Vagina (tissue), 2 donors: ENCODE data around the gene SRCIN1.

Experiments used
- POLR2A ChIP-seq, 2 donors: fragments of 450-650 bp; IDR thresholded peaks; one replicate each; pipeline ENCODE4 v1.6.1; 2017; ENCODE audit warnings: antibody characterized with exemption in 2 of 2, mild to moderate bottlenecking in 2 of 2, moderate library complexity in 2 of 2
- TF ChIP-seq, protein P1 (sequence below), 3 experiments: fragments of 450-650 bp in 2 of 3; fragments of 200-600 bp in 1 of 3; sonication (generic) in 1 of 3; IDR thresholded peaks; one replicate each; pipeline ENCODE4 v1.5.1; 2017 to 2019; ENCODE audit warnings: antibody characterized with exemption in 3 of 3, mild to moderate bottlenecking in 2 of 3, moderate library complexity in 2 of 3

DNA sequence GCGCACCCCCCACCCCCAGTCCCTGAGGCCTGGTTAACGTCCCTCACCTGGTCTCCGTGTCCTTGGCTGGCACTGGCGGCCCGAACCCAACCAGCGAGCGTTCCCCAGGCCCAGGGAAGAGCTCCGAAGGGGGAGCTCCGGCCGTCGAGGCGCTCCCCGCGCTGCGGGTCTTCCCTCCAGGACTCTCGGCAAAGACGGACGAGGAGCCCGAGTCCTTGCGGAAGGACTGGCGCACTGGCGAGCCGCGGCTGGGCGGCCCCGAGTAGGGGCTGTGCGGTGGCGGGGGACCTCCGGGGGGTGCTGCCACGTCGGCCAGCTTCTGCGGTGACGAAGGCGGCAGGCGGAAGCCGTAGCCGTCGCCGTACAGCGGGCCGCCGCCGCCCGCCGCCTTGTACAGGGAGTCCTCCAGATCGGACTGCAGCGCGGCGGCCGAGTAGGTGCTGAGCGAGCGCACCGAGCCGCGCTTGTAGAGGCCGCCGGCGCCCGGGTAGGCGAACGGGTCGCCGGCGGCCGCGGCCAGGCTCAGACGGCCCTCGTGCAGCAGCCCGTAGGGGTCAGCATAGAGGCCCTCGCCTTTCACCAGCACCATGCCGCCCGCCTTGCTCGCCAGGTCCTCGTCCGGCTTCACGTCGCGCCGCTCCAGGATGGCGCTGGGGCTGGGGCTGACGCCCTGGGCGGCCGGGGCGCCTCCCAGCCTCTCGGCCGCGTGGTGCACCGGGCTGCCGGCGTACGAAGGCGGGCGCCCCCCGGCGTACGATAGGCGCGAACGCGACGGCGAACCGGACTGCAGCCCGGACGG is 44.1 kb downstream of the SRCIN1 start:
- TF ChIP-seq, protein P1, sequence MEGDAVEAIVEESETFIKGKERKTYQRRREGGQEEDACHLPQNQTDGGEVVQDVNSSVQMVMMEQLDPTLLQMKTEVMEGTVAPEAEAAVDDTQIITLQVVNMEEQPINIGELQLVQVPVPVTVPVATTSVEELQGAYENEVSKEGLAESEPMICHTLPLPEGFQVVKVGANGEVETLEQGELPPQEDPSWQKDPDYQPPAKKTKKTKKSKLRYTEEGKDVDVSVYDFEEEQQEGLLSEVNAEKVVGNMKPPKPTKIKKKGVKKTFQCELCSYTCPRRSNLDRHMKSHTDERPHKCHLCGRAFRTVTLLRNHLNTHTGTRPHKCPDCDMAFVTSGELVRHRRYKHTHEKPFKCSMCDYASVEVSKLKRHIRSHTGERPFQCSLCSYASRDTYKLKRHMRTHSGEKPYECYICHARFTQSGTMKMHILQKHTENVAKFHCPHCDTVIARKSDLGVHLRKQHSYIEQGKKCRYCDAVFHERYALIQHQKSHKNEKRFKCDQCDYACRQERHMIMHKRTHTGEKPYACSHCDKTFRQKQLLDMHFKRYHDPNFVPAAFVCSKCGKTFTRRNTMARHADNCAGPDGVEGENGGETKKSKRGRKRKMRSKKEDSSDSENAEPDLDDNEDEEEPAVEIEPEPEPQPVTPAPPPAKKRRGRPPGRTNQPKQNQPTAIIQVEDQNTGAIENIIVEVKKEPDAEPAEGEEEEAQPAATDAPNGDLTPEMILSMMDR (IDR thresholded peaks at IDR 0.05) = no peak
- no peak for TF ChIP-seq POLR2A (IDR thresholded peaks at IDR 0.05)
